HL-60 (cell line): Measurements from ENCODE around the gene ANKS1B.

Experiments
- DNase-seq, 2 experiments: peaks; one replicate each; pipeline ENCODE4 v3.0.0-alpha.2; 2010 to 2020; ENCODE audit warnings: low read depth in 1 of 2, low spot score in 1 of 2
- H3K27ac ChIP-seq: fragments of 250-450 bp; sonication (Bioruptor Pico); replicated peaks from 2 replicates; pipeline ENCODE4 v1.5.1; 2020; ENCODE audit warnings: mild to moderate bottlenecking, moderate library complexity
- H3K27me3 ChIP-seq: fragments of 250-450 bp; sonication (Bioruptor Pico); 2 replicates; pipeline ENCODE4 v1.5.1; 2021; ENCODE audit warnings: mild to moderate bottlenecking, moderate library complexity; ENCODE audit not compliant: insufficient read depth, poor library complexity, severe bottlenecking
- H3K4me3 ChIP-seq: replicated peaks from 2 replicates; pipeline ENCODE4 v1.5.1; 2011; ENCODE audit warnings: mild to moderate bottlenecking, control low read depth, low read length; ENCODE audit not compliant: insufficient read depth
- GABPA ChIP-seq: IDR thresholded peaks from 2 replicates; pipeline ENCODE4 v1.6.1; 2012; ENCODE audit warnings: low read depth
- POLR2AphosphoS5 ChIP-seq: IDR thresholded peaks from 2 replicates; pipeline ENCODE4 v1.6.1; 2012; ENCODE audit warnings: low read depth
- REST ChIP-seq: IDR thresholded peaks from 2 replicates; pipeline ENCODE4 v1.6.1; 2012; ENCODE audit warnings: low read depth; ENCODE audit not compliant: insufficient replicate concordance
- SPI1 ChIP-seq: IDR thresholded peaks from 2 replicates; pipeline ENCODE4 v1.6.1; 2012; ENCODE audit warnings: low read depth, mild to moderate bottlenecking, borderline replicate concordance
- TF ChIP-seq, protein P1 (sequence below): IDR thresholded peaks from one replicate; pipeline ENCODE4 v1.5.1; 2011; ENCODE audit warnings: low read length, control low read depth, inconsistent platforms; ENCODE audit not compliant: insufficient read depth

The ANKS1B gene

GRCh38 chr12:99277591-99278379 lies 707.0 kb downstream of the ANKS1B start:
- H3K4me3 ChIP-seq: no peak overlapping the region
- TF ChIP-seq POLR2AphosphoS5: no peak
- TF ChIP-seq, protein P1, sequence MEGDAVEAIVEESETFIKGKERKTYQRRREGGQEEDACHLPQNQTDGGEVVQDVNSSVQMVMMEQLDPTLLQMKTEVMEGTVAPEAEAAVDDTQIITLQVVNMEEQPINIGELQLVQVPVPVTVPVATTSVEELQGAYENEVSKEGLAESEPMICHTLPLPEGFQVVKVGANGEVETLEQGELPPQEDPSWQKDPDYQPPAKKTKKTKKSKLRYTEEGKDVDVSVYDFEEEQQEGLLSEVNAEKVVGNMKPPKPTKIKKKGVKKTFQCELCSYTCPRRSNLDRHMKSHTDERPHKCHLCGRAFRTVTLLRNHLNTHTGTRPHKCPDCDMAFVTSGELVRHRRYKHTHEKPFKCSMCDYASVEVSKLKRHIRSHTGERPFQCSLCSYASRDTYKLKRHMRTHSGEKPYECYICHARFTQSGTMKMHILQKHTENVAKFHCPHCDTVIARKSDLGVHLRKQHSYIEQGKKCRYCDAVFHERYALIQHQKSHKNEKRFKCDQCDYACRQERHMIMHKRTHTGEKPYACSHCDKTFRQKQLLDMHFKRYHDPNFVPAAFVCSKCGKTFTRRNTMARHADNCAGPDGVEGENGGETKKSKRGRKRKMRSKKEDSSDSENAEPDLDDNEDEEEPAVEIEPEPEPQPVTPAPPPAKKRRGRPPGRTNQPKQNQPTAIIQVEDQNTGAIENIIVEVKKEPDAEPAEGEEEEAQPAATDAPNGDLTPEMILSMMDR: no peak
- TF ChIP-seq REST: no peak
- no peak for TF ChIP-seq GABPA
- TF ChIP-seq SPI1: no peak
- no peak for DNase-seq
- H3K27ac ChIP-seq: no peak overlapping the region
- no peaks in the 10 kb centered on the region for H3K27me3 ChIP-seq

GRCh38 chr12:99271071-99271470 lies 713.7 kb downstream of the ANKS1B start:
- Histone ChIP-seq H3K4me3 (no peak overlapping the region), H3K27me3 (peaks cover 2% of the 10 kb centered on the region), H3K27ac (no peak overlapping the region)
- TF ChIP-seq SPI1: no peak
- DNase-seq: no peak

DNA sequence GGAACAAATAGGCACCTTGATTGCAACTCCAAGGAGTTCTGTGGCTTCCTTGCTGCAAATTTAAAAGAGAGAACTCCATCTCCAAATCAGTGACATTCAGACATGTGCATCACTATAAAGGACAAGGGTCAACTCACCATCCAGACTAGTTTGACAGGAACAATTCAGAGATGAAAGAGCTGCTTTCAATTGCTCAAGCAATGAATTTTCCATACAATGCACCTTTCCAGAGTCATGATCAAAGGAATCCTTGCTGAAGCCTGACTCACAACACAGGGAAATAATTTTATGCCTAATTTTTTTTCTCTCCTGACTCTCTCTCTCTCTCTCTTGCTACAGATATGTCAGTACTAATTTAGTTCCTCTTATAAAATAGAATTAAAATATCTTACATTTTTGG lies 717.7 kb downstream of the ANKS1B start:
- no peak for DNase-seq
- Histone ChIP-seq H3K27me3 (peaks cover 2% of the 10 kb centered on the region), H3K4me3 (no peak overlapping the region), H3K27ac (no peak overlapping the region)
- no peak for TF ChIP-seq POLR2AphosphoS5
- TF ChIP-seq SPI1: no peak
- no peak for TF ChIP-seq REST
- TF ChIP-seq, protein P1: no peak
- no peak for TF ChIP-seq GABPA

DNA sequence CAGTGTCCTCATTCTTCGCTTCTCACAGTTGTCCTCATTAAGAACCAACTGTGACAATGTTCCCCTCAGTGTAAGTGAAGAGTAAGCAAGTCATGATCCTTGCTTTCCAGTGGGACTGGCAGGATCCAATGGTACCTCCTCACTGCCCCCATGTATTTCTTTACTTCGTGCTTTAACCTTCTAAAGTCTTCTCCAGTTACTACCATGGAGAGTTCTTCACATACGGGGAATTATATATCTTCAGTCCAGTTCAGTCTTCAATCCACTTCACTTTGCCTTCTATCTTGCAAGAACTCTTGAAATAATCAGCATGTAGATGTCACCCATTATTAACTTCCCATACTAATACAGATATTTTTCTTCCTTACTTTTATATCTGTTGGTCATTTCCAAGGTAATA lies 719.1 kb downstream of the ANKS1B start:
- TF ChIP-seq REST (peak; percentile 37), GABPA (no peak)
- TF ChIP-seq, protein P1: no peak
- DNase-seq: no peak
- Histone ChIP-seq H3K27me3 (peaks cover 2% of the 10 kb centered on the region), H3K4me3 (no peak overlapping the region), H3K27ac (no peak overlapping the region)
